Activated T-helper 9 cell treated with anti-CD3 and anti-CD28 coated beads, Interleukin-2, amount 50 U/mL, for 16 hours (primary cell): Measurements from ENCODE around the gene OR2A12.
"Not testable (repeated sequence)": the region's sequence is repeated elsewhere in the genome, so short reads cannot be mapped to it uniquely, and the experiment has no call there.

ENCODE experiments used
- DNase-seq: peaks from one replicate; pipeline ENCODE4 v3.0.0-alpha.2; 2020; ENCODE audit warnings: low read depth

The OR2A12 gene, protein sequence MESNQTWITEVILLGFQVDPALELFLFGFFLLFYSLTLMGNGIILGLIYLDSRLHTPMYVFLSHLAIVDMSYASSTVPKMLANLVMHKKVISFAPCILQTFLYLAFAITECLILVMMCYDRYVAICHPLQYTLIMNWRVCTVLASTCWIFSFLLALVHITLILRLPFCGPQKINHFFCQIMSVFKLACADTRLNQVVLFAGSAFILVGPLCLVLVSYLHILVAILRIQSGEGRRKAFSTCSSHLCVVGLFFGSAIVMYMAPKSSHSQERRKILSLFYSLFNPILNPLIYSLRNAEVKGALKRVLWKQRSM

DNA sequence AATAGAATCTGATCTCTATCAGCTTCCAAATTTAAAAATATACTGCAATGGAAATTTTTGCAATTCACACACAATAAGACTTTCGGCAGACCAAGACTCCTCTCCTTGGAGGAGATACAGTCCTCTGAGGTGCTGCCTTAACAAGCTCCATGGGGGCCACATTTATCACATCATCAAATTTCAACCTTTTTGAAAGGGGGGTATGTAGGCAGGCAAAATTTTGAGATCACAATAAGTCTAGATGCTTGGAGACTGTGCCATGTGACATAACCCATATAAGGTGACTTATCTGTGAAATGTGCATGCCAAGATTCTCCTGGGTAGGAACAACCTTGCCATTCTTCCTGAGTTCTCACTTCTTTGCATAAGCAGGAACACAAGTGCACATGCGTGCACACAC, at the start of gene OR2A12:
OR2A12 (plus strand) TSS at position 301 of the 400 bp plus-strand sequence. CDS start 8,830 bp downstream, outside the sequence.
- DNase-seq, result no peak

DNA sequence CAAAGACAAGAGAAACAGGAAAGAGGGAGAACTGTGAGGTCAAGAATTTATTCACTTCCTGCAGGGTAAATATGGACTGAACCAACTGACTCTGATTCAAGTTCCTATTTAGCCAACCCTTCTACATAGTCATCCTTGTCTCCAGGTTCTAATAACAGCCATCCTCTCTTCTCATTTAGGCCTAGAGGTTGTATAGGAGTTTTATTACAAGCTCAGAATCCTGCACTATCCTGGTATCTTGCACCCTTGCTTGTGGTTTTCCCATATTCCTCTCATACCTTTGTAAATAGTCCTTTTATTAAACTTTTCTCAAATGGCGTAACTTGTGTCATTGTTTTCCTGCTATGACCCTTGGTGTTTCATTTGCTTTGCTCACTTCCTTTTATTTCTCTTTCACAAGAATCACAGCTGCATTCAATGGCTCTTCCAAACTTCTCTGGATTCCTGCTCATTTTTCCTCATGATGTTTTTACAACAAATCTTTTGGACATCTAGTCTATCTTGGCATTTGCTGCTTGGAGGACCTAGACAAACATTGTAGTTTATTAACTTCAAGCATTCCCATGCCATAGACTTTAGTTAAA, 49.7 kb upstream of the OR2A12 start:
- no peak for DNase-seq

DNA sequence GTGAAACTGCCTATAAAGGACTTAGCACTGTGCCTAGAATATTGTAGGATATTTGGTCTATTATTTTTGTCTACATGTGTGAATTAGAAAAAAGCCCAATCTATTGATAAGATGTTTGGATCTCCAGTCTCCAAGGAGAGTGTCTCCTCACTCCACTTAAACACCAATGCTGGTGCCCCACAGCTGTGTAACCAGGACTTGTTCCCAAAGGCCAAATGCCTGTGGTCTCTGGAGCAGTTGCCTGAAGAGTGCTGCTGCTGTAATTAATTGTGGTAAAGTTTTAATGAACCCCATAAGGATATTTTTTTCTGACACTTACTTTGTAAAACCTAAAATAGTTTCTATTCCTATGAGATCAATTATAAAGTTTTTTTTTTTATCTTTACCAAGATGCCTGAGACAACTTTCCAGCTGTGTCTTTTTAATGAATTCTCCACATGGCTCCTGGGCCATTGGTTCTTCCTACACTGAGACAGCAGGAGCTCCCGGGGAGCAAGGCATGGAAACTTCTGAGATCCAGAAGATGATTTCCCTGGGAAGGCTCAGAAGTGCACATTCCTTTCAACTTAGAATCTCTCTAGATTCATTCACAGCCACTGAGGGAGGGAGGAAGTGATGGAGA, 48.6 kb upstream of the OR2A12 start:
- no peak for DNase-seq

DNA sequence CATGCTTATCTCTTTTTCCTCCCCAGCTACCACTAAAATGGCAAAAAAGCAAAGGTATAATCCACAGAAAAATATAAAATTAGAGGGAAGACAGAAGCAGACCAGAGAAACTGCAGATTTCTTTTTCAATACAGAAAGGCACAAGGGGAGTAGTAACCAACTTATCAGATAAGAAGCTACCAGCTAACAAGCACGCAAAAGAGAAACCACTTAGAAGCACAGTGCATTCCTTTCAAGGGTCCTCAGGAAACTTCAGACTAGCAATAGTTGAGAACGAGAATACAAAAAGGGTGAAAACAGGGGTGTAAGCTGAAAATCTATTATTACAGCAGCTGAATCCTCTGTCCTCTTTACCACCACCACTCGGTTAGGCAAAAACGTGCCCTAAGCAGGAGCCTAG, 47.2 kb upstream of the OR2A12 start:
- no peak for DNase-seq

DNA sequence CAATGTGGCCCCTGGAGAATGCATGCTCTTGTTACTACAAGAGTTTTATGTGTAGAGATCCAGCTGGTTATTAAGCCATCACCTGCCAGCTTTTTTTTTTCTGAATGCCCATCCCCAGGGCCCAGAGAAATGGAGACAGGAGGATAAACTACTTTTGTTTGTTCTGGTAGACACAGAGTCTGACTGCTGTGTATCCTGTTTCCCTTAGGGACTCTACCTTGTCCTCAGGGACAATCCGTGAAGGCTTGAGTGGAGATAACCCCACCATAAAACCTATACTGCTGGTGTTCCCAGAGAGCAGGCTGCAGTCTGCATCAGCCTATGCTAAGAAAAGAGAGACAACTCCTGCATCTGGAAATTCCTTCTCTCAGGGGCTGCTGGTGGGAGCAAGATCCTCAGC, 37.4 kb upstream of the OR2A12 start, which contains the start of gene OR2A5:
OR2A5 (plus strand) TSS at position 301 of the 400 bp plus-strand sequence. CDS start 1,454 bp downstream, outside the sequence.
- no peak for DNase-seq

DNA sequence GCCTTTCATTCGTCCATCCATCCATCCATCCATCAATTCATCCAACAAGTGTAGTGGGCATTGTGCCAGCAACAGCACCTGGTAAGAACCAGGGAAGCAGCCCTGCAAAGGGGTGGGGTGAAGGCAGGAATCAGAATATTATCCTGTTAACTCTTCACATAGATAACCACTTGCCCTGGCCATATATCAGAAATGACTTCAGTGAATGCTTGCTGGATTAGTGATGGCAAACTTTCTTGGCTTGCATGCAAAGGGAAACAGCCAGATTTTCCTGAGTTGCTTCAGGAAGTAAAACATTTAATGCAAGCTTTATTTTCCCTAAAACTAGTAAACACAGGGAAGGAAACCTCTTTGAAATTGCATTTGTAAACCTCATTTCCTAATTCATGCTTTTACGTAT, 36.6 kb upstream of the OR2A12 start:
- no peak for DNase-seq

DNA sequence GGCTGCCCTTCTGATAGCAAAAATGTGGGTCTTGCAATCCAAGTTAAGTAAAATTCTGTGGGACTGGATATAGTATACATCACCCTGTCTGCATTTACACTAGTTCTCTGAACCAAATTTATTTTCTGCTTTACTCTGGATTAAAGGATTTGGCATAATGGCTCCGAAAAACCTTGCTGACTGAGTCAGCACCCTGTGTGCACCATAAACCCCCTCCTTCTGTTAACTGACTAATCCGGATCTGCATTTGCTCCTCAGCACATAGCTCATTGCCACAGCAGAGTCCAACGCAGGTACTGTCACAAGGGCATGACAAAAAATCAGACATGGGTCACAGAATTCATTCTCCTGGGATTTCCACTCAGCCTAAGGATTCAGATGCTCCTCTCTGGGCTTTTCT, 36.0 kb upstream of the OR2A12 start:
- no peak for DNase-seq

DNA sequence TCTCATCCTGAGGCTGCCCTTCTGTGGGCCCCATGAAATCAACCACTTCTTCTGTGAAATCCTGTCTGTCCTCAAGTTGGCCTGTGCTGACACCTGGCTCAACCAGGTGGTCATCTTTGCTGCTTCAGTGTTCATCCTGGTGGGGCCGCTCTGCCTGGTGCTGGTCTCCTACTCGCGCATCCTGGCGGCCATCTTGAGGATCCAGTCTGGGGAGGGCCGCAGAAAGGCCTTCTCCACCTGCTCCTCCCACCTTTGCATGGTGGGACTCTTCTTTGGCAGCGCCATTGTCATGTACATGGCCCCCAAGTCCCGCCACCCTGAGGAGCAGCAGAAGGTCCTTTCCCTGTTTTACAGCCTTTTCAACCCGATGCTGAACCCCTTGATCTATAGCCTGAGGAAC, 35.2 kb upstream of the OR2A12 start:
- DNase-seq, result not testable (repeated sequence)

DNA sequence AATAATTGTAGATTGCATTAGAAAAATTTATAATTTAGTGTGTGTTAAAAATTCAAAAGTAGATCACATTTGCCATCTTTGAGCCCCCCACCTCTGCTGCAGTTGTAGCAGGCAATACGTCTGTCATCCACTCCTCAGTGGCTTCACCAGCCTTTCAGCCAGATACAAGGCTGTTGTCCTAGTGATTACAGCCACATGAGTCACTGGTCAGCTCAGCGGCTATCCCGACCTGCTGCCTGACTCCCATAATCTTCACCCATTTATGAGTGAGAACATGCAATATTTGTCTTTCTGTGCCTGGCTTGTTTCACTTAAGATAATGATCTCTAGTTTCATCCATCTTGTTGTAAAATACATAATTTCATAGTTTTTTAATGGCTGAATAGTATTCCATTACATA, 28.1 kb upstream of the OR2A12 start:
- no peak for DNase-seq

DNA sequence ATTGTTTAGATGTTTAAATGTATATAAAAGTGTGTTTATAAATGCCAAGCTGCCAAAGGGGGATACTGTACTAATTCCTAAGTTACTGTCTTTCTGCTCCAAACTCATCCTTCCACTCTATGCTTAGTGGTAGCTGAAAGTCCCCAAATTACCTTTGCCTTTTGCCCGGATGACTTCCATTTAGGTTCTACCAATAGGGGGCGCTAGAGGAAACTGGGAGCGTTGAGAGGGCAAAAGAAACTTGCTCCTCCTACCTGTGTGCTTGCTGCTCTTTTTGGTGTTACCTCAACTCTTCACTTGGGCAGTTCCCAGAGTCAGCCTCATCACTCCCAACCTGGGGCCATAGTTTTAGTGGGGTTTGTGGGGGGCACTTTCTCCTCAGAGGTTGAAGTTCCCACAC, 22.4 kb upstream of the OR2A12 start:
- no peak for DNase-seq

DNA sequence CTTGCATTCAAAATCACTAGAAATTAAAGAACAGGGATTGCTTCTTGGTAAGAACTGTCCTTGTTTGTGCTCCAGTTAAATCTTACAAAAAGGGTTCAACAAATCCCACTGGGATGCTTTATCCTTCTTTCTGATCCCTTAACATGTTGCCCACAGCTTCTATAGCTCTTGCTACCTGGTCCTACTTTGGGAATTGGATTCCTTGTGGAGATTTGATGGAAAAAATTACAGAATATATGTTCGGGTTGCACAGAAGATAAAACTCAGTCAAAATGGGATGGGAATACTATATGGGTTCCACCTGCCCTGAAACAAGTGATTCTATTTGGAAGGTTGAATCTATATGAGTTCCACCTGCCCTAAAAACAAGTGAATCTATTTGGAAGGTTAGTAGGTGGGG, 16.6 kb upstream of the OR2A12 start, which contains the start of gene OR2A25:
OR2A25 (plus strand) TSS at position 301 of the 400 bp plus-strand sequence. CDS start 4,409 bp downstream, outside the sequence.
- no peak for DNase-seq

DNA sequence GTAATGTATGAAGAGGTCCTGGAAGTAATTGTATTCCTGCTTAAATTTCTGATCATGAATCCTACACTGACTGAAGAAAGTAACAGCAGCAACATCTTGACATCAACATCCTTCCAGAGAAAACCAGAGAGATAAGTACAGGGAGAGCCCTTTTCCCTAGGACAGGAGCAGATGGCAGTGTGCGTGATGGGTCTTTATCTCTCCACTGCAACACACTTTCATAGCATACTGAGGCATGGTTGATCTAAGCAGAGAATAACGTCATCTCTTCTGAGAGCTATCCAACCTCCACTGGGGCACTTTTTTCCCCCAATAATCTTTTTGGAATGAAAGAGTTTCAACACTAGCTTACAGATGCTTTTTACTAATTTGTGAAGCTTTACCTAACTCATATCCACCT, 16.1 kb upstream of the OR2A12 start:
- DNase-seq, result no peak

DNA sequence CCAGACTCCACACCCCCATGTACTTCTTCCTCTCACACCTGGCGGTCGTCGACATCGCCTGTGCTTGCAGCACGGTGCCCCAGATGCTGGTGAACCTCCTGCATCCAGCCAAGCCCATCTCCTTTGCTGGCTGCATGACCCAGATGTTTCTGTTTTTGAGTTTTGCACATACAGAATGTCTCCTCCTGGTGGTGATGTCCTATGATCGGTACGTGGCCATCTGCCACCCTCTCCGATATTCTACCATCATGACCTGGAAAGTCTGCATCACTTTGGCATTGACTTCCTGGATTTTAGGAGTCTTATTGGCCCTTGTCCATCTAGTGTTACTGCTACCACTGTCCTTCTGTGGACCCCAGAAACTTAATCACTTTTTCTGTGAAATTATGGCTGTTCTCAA, 11.7 kb upstream of the OR2A12 start:
- no peak for DNase-seq

DNA sequence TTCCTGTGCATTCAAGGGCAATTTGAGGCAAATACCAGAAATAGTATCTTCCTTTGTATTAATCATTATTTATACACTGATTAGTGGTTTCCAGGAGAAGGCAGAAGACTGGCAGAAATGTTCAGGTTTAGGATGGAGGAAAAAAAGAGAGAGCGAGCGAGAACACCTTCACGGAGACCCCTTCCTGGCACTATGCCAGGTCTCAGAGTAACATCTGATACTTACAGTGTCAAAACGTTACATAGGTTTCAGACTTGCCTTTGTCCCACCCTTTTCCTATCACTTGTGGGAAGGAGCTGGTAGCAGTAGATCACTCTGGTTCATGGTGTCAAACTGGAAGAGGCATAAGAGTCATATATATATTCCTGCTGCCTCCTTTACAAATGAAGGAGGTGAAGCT, 652 bp downstream of the OR2A12 start:
- DNase-seq, result no peak

DNA sequence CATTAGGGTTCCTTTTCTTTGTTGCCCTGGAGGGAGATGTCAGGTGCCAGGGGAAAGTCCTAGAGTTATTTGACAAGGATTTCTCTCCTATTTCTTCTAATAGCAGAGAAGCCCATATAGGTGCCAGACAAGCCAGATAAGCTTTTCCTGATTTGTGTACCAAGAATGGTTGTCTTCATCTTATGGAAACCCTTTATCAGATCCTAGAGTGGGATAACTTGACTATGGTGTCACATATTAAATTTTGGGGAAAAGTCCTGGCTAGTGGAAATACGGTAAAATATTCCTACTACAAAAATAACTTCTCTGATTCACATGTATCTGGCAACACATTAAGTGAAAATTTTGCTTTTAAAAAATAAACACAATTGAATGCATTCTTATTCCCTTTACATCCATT, 1.2 kb downstream of the OR2A12 start:
- no peak for DNase-seq

DNA sequence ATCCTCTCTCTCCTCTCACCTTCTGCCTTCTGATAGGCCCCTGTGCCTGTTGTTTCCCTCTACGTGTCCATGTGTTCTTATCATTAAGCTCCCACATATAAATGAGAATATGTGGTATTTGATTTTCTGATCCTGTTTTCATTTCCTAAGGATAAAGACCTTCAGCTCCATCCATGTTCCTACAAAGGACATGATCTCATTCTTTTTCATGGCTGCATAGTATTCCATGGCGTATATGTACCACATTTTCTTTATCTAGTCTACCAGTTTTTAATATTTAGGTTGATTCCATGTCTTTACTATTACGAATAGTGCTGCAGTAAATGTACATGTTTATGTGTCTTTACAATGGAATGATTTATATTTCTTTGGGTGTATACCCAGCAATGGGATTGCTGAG, 4.6 kb downstream of the OR2A12 start:
- no peak for DNase-seq

DNA sequence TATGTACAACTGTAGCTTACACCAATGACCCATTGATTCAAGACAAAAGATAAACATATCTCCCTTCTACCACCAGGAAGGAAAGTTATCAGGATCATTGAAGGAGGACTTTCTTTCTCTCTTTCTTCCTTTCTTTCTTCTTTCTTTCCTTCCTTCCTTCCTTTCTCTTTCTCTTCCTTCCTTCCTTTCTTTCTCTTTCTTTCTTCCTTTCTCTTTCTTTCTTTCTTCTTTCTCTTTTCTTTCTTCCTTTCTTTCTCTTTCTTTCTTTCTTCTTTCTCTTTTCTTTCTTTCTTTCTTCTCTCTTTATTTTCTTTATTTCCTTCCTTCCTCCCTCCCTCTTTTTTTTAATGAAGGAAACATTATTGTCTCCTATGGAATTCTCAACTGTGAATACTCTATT, 12.7 kb downstream of the OR2A12 start:
- no peak for DNase-seq

DNA sequence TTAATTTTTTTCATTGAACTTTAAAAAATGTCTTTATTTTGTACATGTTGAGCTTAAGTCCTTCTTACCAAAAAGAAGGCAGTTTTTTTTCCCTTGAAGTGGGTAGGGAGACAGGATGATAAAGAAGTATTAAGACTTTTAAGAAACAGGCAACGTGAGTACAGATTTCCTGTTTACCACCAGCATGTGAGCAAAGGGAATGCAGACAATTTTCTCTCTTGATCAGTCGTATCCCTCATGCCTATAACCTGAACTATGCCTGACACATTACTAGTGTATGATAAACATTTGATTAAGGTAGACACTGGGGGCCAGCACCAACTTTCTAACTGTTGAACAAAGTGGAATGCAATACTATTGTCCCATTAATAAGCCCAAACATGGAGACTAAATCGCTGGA, 14.5 kb downstream of the OR2A12 start:
- no peak for DNase-seq

DNA sequence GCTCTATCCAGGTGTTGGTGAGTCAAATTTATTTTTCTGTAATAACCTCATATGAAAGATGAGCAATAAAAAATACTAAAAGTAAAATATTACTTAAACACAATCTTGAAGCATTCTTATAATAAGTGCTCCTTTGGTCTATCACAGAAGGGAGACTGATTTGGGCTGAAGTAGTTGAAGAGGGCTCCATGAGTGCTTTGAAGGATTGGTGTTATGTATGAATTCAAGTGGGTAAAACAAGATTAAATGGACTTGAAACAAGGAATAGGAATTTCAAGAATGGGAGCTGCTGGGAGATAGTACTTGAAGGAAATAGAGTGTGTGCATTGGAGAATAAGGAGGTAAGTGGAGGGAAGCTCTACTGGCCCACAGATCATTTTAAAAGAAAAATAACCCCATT, 16.0 kb downstream of the OR2A12 start:
- DNase-seq, result no peak

DNA sequence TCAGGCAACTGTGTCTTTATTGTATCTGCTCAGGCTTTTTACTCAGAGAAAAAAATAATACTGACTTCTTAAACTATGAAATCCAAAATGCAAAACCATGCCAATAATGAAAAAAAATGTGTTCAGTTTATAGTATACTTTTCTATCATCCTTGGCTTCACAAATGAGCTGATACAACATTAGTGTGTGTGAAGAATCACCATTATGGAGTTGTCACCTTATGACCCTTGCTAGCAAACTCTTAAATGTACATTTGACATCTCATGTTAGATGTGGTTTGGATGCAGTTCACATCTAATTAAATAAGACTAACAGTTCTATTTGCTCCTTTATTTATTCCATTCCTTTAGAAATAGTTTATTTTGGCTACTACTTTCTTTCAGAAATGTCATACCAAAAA, 19.1 kb downstream of the OR2A12 start:
- no peak for DNase-seq

DNA sequence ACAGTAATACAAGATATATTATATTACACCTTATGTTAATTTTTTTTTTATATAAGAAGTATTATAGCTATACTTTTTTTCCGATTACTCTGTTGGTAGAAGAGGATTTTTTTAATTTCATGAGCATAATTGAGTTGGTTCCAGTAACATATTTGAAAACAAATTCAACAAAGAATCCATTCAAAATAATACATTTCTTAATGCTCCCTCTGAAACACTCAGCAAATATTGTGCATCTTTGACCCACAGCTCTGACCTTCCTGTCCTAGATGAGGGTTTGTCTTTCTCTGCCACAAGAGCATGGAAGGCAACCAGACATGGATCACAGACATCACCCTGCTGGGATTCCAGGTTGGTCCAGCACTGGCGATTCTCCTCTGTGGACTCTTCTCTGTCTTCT, 23.2 kb downstream of the OR2A12 start, which contains the start of gene OR2A2:
OR2A2 (plus strand) TSS at position 301 of the 400 bp plus-strand sequence; CDS start at position 301, 0 bp downstream.
- no peak for DNase-seq

DNA sequence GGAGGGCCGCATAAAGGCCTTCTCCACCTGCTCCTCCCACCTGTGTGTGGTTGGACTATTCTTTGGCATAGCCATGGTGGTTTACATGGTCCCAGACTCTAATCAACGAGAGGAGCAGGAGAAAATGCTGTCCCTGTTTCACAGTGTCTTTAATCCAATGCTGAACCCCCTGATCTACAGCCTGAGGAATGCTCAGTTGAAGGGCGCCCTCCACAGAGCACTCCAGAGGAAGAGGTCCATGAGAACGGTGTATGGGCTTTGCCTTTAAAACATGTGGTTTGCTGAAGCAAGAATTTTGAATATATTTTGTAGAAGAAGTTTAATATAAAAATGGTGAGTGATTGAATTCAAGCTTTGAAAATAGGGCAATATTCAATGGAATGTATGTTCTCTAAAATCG, 24.2 kb downstream of the OR2A12 start:
- no peak for DNase-seq

DNA sequence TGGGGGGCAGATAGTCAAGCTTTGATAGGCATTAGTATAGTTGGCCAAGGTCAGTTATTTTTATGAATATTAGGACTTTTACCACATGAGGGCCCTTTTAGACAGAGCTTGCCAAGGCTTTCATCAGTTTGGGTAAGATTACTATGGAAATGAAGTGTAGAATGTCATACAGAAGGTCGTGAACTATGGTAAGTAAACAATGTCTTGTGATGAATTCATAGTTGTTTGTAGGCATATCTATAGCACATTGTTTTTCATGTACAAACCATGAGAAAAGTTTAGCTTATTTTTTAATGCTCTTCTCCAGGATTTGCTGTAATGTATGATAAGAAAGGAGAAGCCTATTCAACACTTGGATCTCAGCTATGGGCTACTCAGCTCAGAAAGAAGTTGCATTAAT, 27.6 kb downstream of the OR2A12 start:
- DNase-seq, result no peak
